Activated CD8-positive, alpha-beta memory T cell treated with anti-CD3 and anti-CD28 coated beads, Interleukin-2, amount 10 ng/mL, durations not matched to agents 7 days and 5 days (primary cell): ENCODE data around the gene KRTAP4-3. TPM values are rescaled to one million over a fixed set of nuclear protein-coding genes. Genes with fewer than 3 reads are reported as not detected.
"Not testable (repeated sequence)": the region's sequence is repeated elsewhere in the genome, so short reads cannot be mapped to it uniquely, and the experiment has no call there.

ENCODE experiments used
- ATAC-seq: fragments of 150-1000 bp; cut with Tn5 transposase; one replicate; pipeline ENCODE4 v1.10.0; 2021; ENCODE audit warnings: moderate library complexity
- CTCF ChIA-PET: fragments of 350-600 bp; sonication (Branson Sonifier 250); formaldehyde crosslinking; loops from one replicate; lab custom pipeline; 2021; ENCODE audit warnings: antibody characterized with exemption; lab: Charles Lee
- DNase-seq: peaks from one replicate; pipeline ENCODE4 v3.0.0-alpha.2; 2020
- H3K27ac Mint-ChIP-seq: one replicate; pipeline ENCODE4 v1.8.0; 2021; ENCODE audit warnings: mild to moderate bottlenecking, mixed read lengths
- H3K27me3 Mint-ChIP-seq: one replicate; pipeline ENCODE4 v1.8.0; 2021; ENCODE audit warnings: mixed read lengths
- H3K36me3 Mint-ChIP-seq: one replicate; pipeline ENCODE4 v1.8.0; 2021; ENCODE audit warnings: mild to moderate bottlenecking, mixed read lengths
- H3K4me1 Mint-ChIP-seq: one replicate; pipeline ENCODE4 v1.8.0; 2021; ENCODE audit warnings: mixed read lengths
- H3K4me3 Mint-ChIP-seq: one replicate; pipeline ENCODE4 v1.8.0; 2021; ENCODE audit warnings: mild to moderate bottlenecking, moderate library complexity, mixed read lengths
- H3K9me3 Mint-ChIP-seq: one replicate; pipeline ENCODE4 v1.8.0; 2022; ENCODE audit warnings: low read depth, mixed read lengths
- total RNA-seq, 2 experiments: library from RNA; stranded (reverse); gene quantifications; one replicate each; pipeline ENCODE4 v1.2.3, GENCODE V29; 2021

KRTAP4-3 gene
- not detected for total RNA-seq

DNA sequence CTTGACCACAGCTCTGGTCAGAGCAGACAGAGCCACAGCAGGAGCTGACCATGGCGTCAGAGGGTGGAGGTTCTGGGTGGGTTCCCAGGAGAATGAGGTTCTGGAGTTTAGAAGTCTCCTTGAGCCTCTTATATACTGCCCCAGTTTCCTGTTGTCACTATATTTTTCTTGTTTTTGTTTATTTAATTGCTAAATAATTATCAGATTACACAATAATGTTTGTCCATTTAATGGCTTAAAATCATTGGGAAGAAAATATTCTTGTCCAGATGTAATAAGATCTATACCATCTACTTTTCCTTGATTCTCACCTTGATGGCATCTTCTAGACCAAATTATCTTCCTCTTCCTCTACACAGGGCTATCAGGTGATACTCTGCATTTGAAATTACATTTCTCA, at the start of gene KRTAP4-3:
Gene KRTAP4-3 (minus strand): TSS at position 101 of the 400 bp plus-strand sequence. CDS start 49 bp downstream, at position 52.
- Mint-ChIP-seq H3K4me3 (no peak within 1 kb of the TSS), H3K27ac (no peak within 1 kb of the TSS), H3K4me1 (no peaks in the 10 kb centered on the region), H3K27me3 (peaks cover 7% of the 10 kb centered on the region), H3K36me3 (no peaks in the 10 kb centered on the region), H3K9me3 (no peaks in the 10 kb centered on the region)
- DNase-seq (no peak), ATAC-seq (no peak)
- CTCF ChIA-PET: no interaction called here

- no peak overlapping the region for H3K4me3 Mint-ChIP-seq
- no peaks in the 10 kb centered on the region for H3K36me3 Mint-ChIP-seq
- H3K27ac Mint-ChIP-seq: no peak overlapping the region
- CTCF ChIA-PET: no interaction called here
- H3K9me3 Mint-ChIP-seq: no peaks in the 10 kb centered on the region
- no peak for ATAC-seq
- peaks cover 24% of the 10 kb centered on the region for H3K27me3 Mint-ChIP-seq
- DNase-seq: no peak
- H3K4me1 Mint-ChIP-seq: no peaks in the 10 kb centered on the region
Measured at GRCh38 chr17:41215681-41216080, 47.7 kb upstream of the KRTAP4-3 start.

- CTCF ChIA-PET: interaction anchor here (1.3 kb wide), 1 partner anchor 110 kb away, joined by 3 read pairs; no protein-coding TSS in a partner anchor
- Mint-ChIP-seq H3K27me3 (peaks cover 40% of the 10 kb centered on the region), H3K9me3 (no peaks in the 10 kb centered on the region), H3K27ac (no peak overlapping the region), H3K4me3 (no peak overlapping the region), H3K36me3 (no peaks in the 10 kb centered on the region), H3K4me1 (no peaks in the 10 kb centered on the region)
- no peak for DNase-seq
- no peak for ATAC-seq
Measured at GRCh38 chr17:41212524-41213169, 44.6 kb upstream of the KRTAP4-3 start.

GRCh38 chr17:41211845-41212466, 43.9 kb upstream of the KRTAP4-3 start:
- peaks cover 36% of the 10 kb centered on the region for H3K27me3 Mint-ChIP-seq
- CTCF ChIA-PET: interaction anchor here (0.8 to 1.3 kb wide), 2 partner anchors 9 to 110 kb away, joined by 3 read pairs; no protein-coding TSS in a partner anchor

DNA sequence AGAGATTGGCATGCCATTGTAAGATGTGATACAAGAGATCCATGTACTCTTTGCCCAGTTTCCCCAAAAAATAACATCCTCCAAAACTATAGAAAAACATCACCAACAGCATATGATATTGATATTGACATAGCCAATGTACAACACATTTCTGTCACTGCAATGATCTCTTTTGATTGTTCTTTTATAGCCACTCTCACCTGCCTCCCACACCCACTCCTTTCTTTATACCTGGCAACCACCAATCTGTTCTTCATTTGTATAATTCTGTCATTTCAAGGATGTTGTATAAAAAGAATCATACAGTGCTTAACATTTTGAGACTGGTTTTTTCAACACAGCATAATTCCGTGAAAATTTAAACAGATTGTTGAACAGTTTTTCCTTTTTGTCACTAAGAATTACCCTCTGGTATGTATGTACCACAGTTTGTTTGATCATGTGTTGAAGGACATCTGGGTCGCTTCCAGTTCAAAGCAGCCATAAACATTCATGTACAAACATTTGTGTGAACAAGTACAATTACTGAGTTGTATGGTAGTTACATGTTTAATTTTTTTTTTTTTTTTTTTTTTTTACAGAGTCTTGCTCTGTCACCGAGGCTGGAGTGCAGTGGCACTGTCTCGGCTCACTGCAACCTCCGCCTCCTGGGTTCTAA, 31.5 kb upstream of the KRTAP4-3 start:
- Mint-ChIP-seq H3K27me3 (peaks cover 9% of the 10 kb centered on the region), H3K4me3 (no peak overlapping the region), H3K4me1 (no peaks in the 10 kb centered on the region), H3K9me3 (no peaks in the 10 kb centered on the region), H3K36me3 (no peaks in the 10 kb centered on the region), H3K27ac (no peak overlapping the region)
- ATAC-seq: no peak
- DNase-seq: no peak
- CTCF ChIA-PET: no interaction called here

More at GRCh38 chr17:41211845-41212466, 43.9 kb upstream of the KRTAP4-3 start:
- H3K4me3 Mint-ChIP-seq: no peak overlapping the region
- ATAC-seq (no peak), DNase-seq (no peak)
- no peaks in the 10 kb centered on the region for H3K4me1 Mint-ChIP-seq
- no peaks in the 10 kb centered on the region for H3K36me3 Mint-ChIP-seq
- H3K27ac Mint-ChIP-seq: no peak overlapping the region
- H3K9me3 Mint-ChIP-seq: no peaks in the 10 kb centered on the region

GRCh38 chr17:41196068-41196467, 28.0 kb upstream of the KRTAP4-3 start:
- H3K27me3 Mint-ChIP-seq: peaks cover 13% of the 10 kb centered on the region
- CTCF ChIA-PET: no interaction called here

GRCh38 chr17:41190328-41190727, 22.3 kb upstream of the KRTAP4-3 start:
- Mint-ChIP-seq H3K27ac (no peak overlapping the region), H3K36me3 (no peaks in the 10 kb centered on the region), H3K4me1 (no peaks in the 10 kb centered on the region), H3K9me3 (no peaks in the 10 kb centered on the region), H3K27me3 (peaks cover 20% of the 10 kb centered on the region), H3K4me3 (no peak overlapping the region)
- CTCF ChIA-PET: no interaction called here
- ATAC-seq (no peak), DNase-seq (no peak)

More at GRCh38 chr17:41196068-41196467, 28.0 kb upstream of the KRTAP4-3 start:
- Mint-ChIP-seq H3K4me1 (no peaks in the 10 kb centered on the region), H3K27ac (no peak overlapping the region), H3K36me3 (no peaks in the 10 kb centered on the region), H3K4me3 (no peak overlapping the region), H3K9me3 (no peaks in the 10 kb centered on the region)
- ATAC-seq: no peak
- no peak for DNase-seq

DNA sequence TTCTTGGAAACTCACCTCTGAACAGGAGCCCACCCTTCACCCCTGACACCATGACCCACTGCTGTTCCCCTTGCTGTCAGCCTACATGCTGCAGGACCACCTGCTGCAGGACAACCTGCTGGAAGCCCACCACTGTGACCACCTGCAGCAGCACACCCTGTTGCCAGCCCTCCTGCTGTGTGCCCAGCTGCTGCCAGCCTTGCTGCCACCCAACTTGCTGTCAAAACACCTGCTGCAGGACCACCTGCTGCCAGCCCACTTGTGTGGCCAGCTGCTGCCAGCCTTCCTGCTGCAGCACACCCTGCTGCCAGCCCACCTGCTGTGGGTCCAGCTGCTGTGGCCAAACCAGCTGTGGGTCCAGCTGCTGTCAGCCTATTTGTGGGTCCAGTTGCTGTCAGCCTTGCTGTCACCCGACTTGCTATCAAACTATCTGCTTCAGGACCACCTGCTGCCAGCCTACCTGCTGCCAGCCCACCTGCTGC, 21.9 kb upstream of the KRTAP4-3 start, which contains the start of gene KRTAP9-1:
Gene KRTAP9-1 (plus strand): TSS at position 51 of the 482 bp plus-strand sequence. CDS start 0 bp downstream, at position 51.
- H3K36me3 Mint-ChIP-seq, CTCF ChIA-PET, H3K27ac Mint-ChIP-seq, H3K4me3 Mint-ChIP-seq, ATAC-seq, H3K4me1 Mint-ChIP-seq, DNase-seq, H3K9me3 Mint-ChIP-seq: not testable (repeated sequence)
- peaks cover 20% of the 10 kb centered on the region for H3K27me3 Mint-ChIP-seq

- Mint-ChIP-seq H3K36me3 (no peaks in the 10 kb centered on the region), H3K27ac (no peak overlapping the region), H3K9me3 (no peaks in the 10 kb centered on the region), H3K4me3 (no peak overlapping the region), H3K27me3 (peaks cover 15% of the 10 kb centered on the region), H3K4me1 (no peaks in the 10 kb centered on the region)
- no peak for DNase-seq
- CTCF ChIA-PET: no interaction called here
- ATAC-seq: no peak
Measured at GRCh38 chr17:41186872-41187271, 18.9 kb upstream of the KRTAP4-3 start.

DNA sequence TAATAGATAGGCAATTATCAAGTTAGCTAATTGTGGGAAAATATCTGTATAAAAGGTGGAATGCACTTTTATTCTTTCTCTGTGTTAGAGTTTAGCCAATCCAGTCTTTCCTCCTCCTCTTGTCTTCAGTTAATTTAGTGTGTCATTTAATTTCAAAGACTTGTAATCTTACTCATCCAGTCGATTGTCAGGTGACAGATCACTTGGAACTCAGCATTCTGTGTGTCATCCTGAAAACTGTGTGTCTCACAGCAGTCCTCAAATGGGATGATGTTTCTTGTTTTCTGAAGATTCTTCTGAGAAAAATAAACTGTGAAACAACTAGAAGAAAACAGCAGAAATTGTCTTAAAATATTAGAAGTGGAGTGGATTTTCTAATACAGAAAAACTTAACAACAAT, 17.0 kb upstream of the KRTAP4-3 start:
- no peaks in the 10 kb centered on the region for H3K9me3 Mint-ChIP-seq
- ATAC-seq (no peak), DNase-seq (no peak)
- no peak overlapping the region for H3K4me3 Mint-ChIP-seq
- H3K27me3 Mint-ChIP-seq: peaks cover 8% of the 10 kb centered on the region
- H3K4me1 Mint-ChIP-seq: no peaks in the 10 kb centered on the region
- H3K36me3 Mint-ChIP-seq: no peaks in the 10 kb centered on the region
- CTCF ChIA-PET: no interaction called here
- H3K27ac Mint-ChIP-seq: no peak overlapping the region

DNA sequence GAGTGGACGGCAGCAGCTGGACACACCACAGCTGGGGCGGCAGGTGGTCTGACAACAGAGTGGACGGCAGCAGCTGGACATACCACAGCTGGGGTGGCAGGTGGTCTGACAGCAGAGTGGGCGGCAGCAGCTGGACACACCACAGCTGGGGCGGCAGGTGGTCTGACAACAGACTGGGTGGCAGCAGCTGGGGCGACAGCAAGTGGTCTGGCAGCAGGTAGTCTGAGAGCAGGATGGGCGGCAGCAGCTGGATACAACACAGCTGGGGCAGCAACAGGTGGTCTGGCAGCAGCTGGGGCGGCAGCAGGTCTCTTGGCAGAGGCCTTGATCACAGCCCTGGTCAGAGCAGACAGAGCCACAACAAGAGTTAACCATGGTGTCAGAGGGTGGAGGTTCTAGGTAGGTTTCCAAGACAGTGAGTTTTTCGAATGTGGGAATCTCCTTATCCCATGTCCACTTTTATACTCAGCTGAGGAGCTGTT, 16.5 kb upstream of the KRTAP4-3 start, which contains the start of gene KRTAP4-1:
Gene KRTAP4-1 (minus strand): TSS at position 432 of the 482 bp plus-strand sequence. CDS start 57 bp downstream, at position 375.
- no peaks in the 10 kb centered on the region for H3K4me1 Mint-ChIP-seq
- no peak for DNase-seq
- no peak for ATAC-seq
- H3K27me3 Mint-ChIP-seq: peaks cover 7% of the 10 kb centered on the region
- H3K36me3 Mint-ChIP-seq: no peaks in the 10 kb centered on the region
- H3K27ac Mint-ChIP-seq: no peak within 1 kb of the TSS
- CTCF ChIA-PET: no interaction called here
- no peaks in the 10 kb centered on the region for H3K9me3 Mint-ChIP-seq
- H3K4me3 Mint-ChIP-seq: no peak within 1 kb of the TSS

DNA sequence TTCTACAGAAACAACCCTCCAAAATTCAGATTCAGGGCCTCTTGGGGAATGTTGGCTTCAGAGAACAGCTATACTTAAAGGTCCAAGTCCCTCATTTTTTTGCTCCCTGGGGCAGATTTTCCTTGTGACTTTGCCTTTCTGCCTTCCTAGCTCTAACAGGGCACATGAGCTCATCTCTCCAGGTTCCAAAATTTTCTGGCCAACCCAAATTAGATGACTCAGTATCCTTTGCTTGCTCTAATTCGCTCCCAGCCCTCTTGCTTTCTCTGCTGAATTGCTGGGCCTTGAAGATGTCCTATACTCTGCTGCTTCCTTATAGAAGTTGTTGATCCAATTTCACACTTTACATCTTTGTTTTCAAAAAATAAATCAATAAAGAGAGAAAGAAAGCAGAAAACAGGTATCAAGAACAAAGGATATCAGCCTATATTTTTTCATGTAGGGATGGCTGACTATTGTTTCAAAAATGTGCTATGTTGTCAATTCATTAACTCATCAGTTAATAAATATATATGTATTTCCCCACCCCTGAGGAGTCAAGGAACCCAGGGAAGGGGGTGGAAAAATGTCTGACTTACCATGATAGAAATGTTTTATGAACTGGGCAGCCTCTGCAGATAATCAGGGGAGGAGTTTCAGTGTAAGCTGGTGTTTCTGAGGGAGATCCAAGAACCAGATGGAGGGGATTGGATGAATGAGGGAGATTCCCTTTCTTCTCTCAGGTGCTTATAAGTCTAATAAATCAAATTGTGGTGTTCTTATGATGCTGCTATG, 11.0 kb upstream of the KRTAP4-3 start:
- CTCF ChIA-PET: no interaction called here
- ATAC-seq (no peak), DNase-seq (no peak)
- no peak overlapping the region for H3K27ac Mint-ChIP-seq
- H3K9me3 Mint-ChIP-seq: no peaks in the 10 kb centered on the region
- peaks cover 2% of the 10 kb centered on the region for H3K27me3 Mint-ChIP-seq
- H3K4me3 Mint-ChIP-seq: no peak overlapping the region
- no peaks in the 10 kb centered on the region for H3K4me1 Mint-ChIP-seq
- no peaks in the 10 kb centered on the region for H3K36me3 Mint-ChIP-seq

GRCh38 chr17:41178341-41178740, 10.3 kb upstream of the KRTAP4-3 start:
- CTCF ChIA-PET: no interaction called here
- Mint-ChIP-seq H3K27me3 (peaks cover 5% of the 10 kb centered on the region), H3K9me3 (no peaks in the 10 kb centered on the region), H3K4me1 (no peaks in the 10 kb centered on the region), H3K27ac (no peak overlapping the region), H3K4me3 (no peak overlapping the region), H3K36me3 (no peaks in the 10 kb centered on the region)
- DNase-seq (no peak), ATAC-seq (no peak)
